Left lung (tissue), 10 donors: ENCODE results near the gene APMAP. TPM values are rescaled to one million over a fixed set of nuclear protein-coding genes. Genes with fewer than 3 reads are reported as not detected.
A peak's percentile ranks its signal among the peaks of the same experiment; 100 is the strongest.
"Not testable (repeated sequence)": the region's sequence is repeated elsewhere in the genome, so short reads cannot be mapped to it uniquely, and the experiment has no call there.

Experiments
- ATAC-seq: fragments of 200-7000 bp; cut with Tn5 transposase; one replicate; pipeline ENCODE4 v1.9.1; 2020; ENCODE audit warnings: moderate library complexity
- DNase-seq, 4 donors: peaks; one replicate each; pipeline ENCODE4 v3.0.0-alpha.2; 2013 to 2020
- H3K27ac ChIP-seq, 2 donors: fragments of 200-600 bp; sonication (generic) in 1 of 2; one replicate each; pipeline versions ENCODE4 v1.5.0 to v1.8.0; 2020 to 2021
- H3K27me3 ChIP-seq, 2 donors: fragments of 200-600 bp; sonication (generic) in 1 of 2; one replicate each; pipeline versions ENCODE4 v1.5.0 to v1.8.0; 2020 to 2021
- H3K36me3 ChIP-seq, 2 donors: fragments of 200-600 bp; sonication (generic) in 1 of 2; one replicate each; pipeline versions ENCODE4 v1.5.0 to v1.8.0; 2020 to 2021
- H3K4me1 ChIP-seq, 2 donors: fragments of 200-600 bp; one replicate each; pipeline ENCODE4 v1.8.0; 2021
- H3K4me3 ChIP-seq, 2 donors: fragments of 200-600 bp; sonication (generic) in 1 of 2; one replicate each; pipeline versions ENCODE4 v1.5.0 to v1.8.0; 2020 to 2021; ENCODE audit warnings: mild to moderate bottlenecking in 1 of 2
- H3K9me3 ChIP-seq, 2 donors: fragments of 200-600 bp; sonication (generic) in 1 of 2; one replicate each; pipeline versions ENCODE4 v1.5.0 to v1.8.0; 2020 to 2021
- intact Hi-C, 2 donors: fragments of 100-400 bp; cut with DNase I; formaldehyde crosslinking; loops; one replicate each; pipeline versions ENCODE4 v1.11.2 to v1.14.2; 2022
- polyA plus RNA-seq, 6 donors: library from polyadenylated mRNA; unstranded; fragments of 120-200 nt; gene quantifications; one replicate each; pipeline ENCODE4 v1.2.1, GENCODE V29; 2013; ENCODE audit not compliant: insufficient read length in 6 of 6
- total RNA-seq, 2 donors: library from RNA; stranded (reverse); fragmentation: NEBNext Ultra II Directional; extraction: Animal tissue kit (Norgen Biotek cat#: 25700); gene quantifications; one replicate each; pipeline ENCODE4 v1.2.1, GENCODE V29; 2021
- TF ChIP-seq, protein P1 (sequence below), 2 donors: fragments of 200-600 bp; sonication (generic) in 1 of 2; IDR thresholded peaks; one replicate each; pipeline versions ENCODE4 v1.5.0 to v1.8.0; 2021; ENCODE audit warnings: antibody characterized with exemption in 2 of 2
- donor health status: DM: no; HTN: yes; CAD: no.
- donor health status: DM: no; HTN: no; CAD: no.

APMAP gene
- total and polyA plus RNA-seq, 8 donors, result 76.2 to 90.2 (median 83.1) TPM

DNA sequence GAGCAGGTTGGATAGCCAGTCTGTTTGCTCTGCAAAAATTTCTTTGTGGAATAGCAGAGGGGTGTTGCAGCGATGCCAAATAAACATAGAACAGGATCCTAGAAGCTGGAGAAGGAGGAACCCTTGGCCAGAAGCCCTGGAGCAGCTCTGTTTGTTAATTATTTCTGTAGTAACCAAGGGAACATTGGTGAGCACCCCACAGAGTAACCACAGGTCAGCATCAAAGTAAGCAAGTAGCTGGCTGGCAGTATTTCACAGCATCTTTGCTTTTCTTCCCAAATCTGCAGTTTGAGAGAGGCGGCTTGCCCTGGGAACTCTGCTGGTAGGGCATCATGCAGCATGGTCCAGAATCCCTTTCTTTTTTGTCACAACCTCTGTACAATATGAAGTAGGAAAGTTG is 12.7 kb upstream of the APMAP start:
- intact Hi-C loops, result no loop called here
- H3K4me1 ChIP-seq, result peaks cover 0 to 14% of the 10 kb centered on the region in 2 donors
- peak; percentile 74 for ATAC-seq
- peak overlapping the region in 1 of 2 donors; percentile 1 for H3K27ac ChIP-seq
- H3K36me3 ChIP-seq, result peaks cover 0 to 51% of the 10 kb centered on the region in 2 donors
- H3K9me3 ChIP-seq, result no peaks in the 10 kb centered on the region
- DNase-seq, result peak in 2 of 4 donors; percentile 37 to 56
- no peaks in the 10 kb centered on the region for H3K27me3 ChIP-seq
- TF ChIP-seq, protein P1, sequence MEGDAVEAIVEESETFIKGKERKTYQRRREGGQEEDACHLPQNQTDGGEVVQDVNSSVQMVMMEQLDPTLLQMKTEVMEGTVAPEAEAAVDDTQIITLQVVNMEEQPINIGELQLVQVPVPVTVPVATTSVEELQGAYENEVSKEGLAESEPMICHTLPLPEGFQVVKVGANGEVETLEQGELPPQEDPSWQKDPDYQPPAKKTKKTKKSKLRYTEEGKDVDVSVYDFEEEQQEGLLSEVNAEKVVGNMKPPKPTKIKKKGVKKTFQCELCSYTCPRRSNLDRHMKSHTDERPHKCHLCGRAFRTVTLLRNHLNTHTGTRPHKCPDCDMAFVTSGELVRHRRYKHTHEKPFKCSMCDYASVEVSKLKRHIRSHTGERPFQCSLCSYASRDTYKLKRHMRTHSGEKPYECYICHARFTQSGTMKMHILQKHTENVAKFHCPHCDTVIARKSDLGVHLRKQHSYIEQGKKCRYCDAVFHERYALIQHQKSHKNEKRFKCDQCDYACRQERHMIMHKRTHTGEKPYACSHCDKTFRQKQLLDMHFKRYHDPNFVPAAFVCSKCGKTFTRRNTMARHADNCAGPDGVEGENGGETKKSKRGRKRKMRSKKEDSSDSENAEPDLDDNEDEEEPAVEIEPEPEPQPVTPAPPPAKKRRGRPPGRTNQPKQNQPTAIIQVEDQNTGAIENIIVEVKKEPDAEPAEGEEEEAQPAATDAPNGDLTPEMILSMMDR (IDR thresholded peaks at IDR 0.05), result no peak
- H3K4me3 ChIP-seq, result no peak overlapping the region

DNA sequence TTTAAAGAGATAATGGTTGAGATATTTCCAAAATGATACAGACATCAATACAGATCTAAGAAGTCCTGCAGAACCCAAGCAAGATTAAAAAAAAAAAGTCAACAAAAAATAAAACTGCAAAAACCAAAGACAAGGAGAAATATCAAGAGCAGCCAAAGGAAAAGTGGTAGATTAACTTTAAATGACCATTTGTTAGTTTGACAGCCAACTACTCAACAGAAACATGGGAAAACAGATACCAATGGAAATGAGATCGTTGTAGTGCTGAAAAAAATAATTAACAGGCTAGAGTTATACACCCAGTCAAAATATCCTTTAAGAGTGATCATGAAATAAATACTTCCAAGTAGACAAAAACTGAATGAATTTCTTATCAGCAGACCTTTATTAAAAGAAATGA is 10.5 kb upstream of the APMAP start:
- ATAC-seq (no peak), DNase-seq (no peak)
- TF ChIP-seq, protein P1 (IDR thresholded peaks at IDR 0.05), result no peak
- Histone ChIP-seq H3K27ac (no peak overlapping the region), H3K36me3 (peaks cover 0 to 31% of the 10 kb centered on the region in 2 donors), H3K9me3 (no peaks in the 10 kb centered on the region), H3K4me1 (peaks cover 0 to 14% of the 10 kb centered on the region in 2 donors), H3K27me3 (no peaks in the 10 kb centered on the region), H3K4me3 (no peak overlapping the region)
- intact Hi-C loops, result no loop called here

DNA sequence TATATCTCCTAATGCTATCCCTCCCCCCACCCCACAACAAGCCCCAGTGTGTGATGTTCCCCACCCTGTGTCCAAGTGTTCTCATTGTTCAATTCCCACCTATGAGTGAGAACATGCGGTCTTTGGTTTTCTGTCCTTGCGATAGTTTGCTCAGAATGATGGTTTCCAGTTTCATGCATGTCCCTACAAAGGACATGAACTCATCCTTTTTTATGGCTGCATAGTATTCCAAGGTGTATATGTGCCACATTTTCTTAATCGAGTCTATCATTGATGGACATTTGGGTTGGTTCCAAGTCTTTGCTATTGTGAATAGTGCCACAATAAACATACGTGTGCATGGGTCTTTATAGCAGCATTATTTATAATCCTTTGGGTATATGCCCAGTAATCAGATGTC is 8.8 kb upstream of the APMAP start:
- not testable (repeated sequence) for DNase-seq

DNA sequence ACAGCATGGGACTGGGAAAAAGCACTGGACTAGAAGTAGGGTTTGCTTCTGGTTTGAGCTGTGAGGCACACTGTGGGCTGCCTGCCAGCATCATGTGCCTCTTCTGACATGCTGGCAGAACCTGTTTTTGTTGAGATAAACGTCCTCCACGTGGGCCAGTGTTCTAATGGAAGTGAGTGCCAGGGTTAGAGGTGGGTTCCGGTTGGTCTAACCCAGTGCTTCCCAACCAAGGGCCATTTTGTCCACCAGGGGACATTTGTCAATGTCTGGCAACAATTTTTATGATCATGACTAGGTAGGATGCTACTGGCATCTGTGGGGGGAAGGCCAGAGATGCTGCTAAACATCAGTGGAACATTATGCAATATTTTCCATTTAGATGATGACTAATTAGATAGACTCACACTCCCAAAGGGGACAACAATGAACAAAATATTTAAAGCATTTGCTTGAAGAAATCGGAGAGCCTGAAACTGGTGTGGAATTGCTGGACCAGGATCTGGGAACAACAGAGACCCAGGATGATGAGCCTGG is 7.8 kb upstream of the APMAP start:
- Histone ChIP-seq H3K4me1 (peaks cover under 1 to 9% of the 10 kb centered on the region in 2 donors), H3K27ac (no peak overlapping the region), H3K4me3 (no peak overlapping the region), H3K36me3 (peaks cover 0 to 4% of the 10 kb centered on the region in 2 donors), H3K27me3 (no peaks in the 10 kb centered on the region), H3K9me3 (no peaks in the 10 kb centered on the region)
- peak; percentile 80 for ATAC-seq
- peak in 2 of 4 donors; percentile 70 to 79 for DNase-seq
- TF ChIP-seq, protein P1 (IDR thresholded peaks at IDR 0.05), result no peak
- intact Hi-C loops, result no loop called here

More for the DNA sequence above, 8.8 kb upstream of the APMAP start:
- intact Hi-C loops, H3K4me3 ChIP-seq, H3K27me3 ChIP-seq, ATAC-seq, H3K9me3 ChIP-seq, H3K27ac ChIP-seq: not testable (repeated sequence)
- Histone ChIP-seq H3K36me3 (peaks cover 0 to 14% of the 10 kb centered on the region in 2 donors), H3K4me1 (peaks cover 0 to 14% of the 10 kb centered on the region in 2 donors)

DNA sequence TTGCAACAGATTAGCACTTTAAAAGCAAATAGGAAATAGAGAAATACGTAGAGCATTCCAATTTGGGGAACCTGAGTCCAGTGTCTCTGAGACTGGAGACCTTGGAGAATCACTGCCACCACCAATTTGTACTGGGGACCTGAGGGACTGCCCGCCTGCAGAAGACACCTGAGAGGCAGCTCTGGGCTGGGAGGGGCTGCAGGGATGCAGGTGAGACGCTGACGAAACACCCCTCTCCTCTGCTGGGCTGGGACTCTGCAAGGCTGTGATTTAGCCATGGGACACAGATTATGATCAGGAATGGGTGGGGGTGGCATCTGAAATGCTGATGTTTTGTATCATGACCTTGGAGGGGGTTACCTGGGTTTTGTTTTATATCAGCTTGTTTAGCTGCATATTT is 7.0 kb upstream of the APMAP start:
- H3K36me3 ChIP-seq, result no peaks in the 10 kb centered on the region
- no peaks in the 10 kb centered on the region for H3K27me3 ChIP-seq
- peaks cover 4 to 8% of the 10 kb centered on the region in 2 donors for H3K4me1 ChIP-seq
- no peak for ATAC-seq
- TF ChIP-seq, protein P1 (IDR thresholded peaks at IDR 0.05), result no peak
- intact Hi-C loops, result loop anchor here (5.0 to 10.0 kb wide), 2 partner anchors 63 to 175 kb away; no protein-coding TSS in a partner anchor
- peak in 1 of 4 donors; percentile 10 for DNase-seq
- H3K9me3 ChIP-seq, result no peaks in the 10 kb centered on the region
- H3K27ac ChIP-seq, result no peak overlapping the region
- no peak overlapping the region for H3K4me3 ChIP-seq
